ENCODE results near the gene PKD1L1.

GRCh38 chr7:47948141-47948790, at the start of gene PKD1L1:
- TF ChIP-seq CTCF (IDR thresholded peaks at IDR 0.05 in 2 of 3, conservative IDR thresholded peaks at IDR 0.05 in 1 of 3; ENCODE audit: borderline replicate concordance in 1 of 3, insufficient read depth in 1 of 3, low read depth in 2 of 3, low read length in 2 of 3) (no peak), POLR2A (IDR thresholded peaks at IDR 0.05; ENCODE audit: borderline replicate concordance, extremely low read depth, insufficient read depth, insufficient read length) (no peak), CBX3 (IDR thresholded peaks at IDR 0.05; ENCODE audit: low read depth) (no peak), SRF (IDR thresholded peaks at IDR 0.05; ENCODE audit: low read depth) (no peak), MAX (IDR thresholded peaks at IDR 0.05) (no peak), JUND (IDR thresholded peaks at IDR 0.05) (no peak), EGR1 (IDR thresholded peaks at IDR 0.05; ENCODE audit: low read depth) (no peak), EZH2phosphoT487 (IDR thresholded peaks at IDR 0.05; ENCODE audit: borderline replicate concordance) (no peak), RAD21 (IDR thresholded peaks at IDR 0.05; ENCODE audit: low read depth) (no peak), EZH2 (IDR thresholded peaks at IDR 0.05) (no peak), POLR2AphosphoS5 (IDR thresholded peaks at IDR 0.05; ENCODE audit: low read depth, low read length) (no peak), SP1 (IDR thresholded peaks at IDR 0.05; ENCODE audit: low read depth) (no peak), ZBTB33 (IDR thresholded peaks at IDR 0.05; ENCODE audit: extremely low read depth, insufficient replicate concordance, low read length) (no peak), ZNF274 (IDR thresholded peaks at IDR 0.05; ENCODE audit: low read depth, low read length) (no peak)

Measured in HCT116 (cell line).